HG03095 (cell line): ENCODE results near the gene DHODH.
"Not testable (repeated sequence)": the region's sequence is repeated elsewhere in the genome, so short reads cannot be mapped to it uniquely, and the experiment has no call there.

Experiments used
- ATAC-seq: cut with Tn5 transposase; IDR thresholded peaks from one replicate; pipeline ENCODE4 v1.9.1; 2021; ENCODE audit warnings: moderate library complexity; ENCODE audit not compliant: unreplicated experiment

DHODH gene

DNA sequence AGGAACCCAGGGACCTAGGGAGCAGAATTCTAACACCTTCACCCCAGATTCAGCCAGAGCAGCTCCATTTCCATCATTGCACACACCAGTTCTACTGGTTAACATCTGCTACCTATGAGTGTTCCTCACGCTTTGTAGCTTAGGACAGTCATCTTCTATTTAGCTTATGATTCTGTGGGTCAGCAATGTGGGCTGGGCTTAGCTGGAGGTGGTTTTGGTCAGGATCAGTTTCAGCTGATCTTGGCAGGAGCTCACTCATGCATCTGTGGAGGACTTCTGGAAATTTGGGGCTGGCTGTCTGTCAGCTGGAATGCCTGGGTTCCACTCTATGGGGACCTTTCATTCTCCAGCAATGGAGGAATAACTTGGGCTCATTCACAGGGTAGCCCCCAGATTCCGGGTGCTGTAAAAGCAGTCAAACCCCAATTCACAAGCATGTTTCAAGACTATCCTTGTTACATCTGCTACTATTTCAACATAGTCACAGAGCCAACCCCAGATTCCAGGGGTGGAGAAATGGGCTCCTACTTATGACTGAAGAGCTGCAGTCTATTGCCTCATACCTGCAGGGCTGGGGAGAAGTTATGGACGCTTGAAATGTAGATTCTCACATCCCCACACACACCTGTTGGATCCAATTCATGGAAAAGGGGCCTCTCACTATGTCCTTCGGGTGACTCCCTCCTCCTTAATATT lies 42.4 kb downstream of the DHODH start:
- ATAC-seq, result no peak

- no peak for ATAC-seq
These were observed 43.3 kb downstream of the DHODH start for GRCh38 chr16:72051818-72052217.

- ATAC-seq, result not testable (repeated sequence)
These were observed 45.8 kb downstream of the DHODH start, which contains the start of gene HP for GRCh38 chr16:72054254-72054847. HP (plus strand) TSS chr16:72054505; CDS start chr16:72054653, 148 bp downstream.

- no peak for ATAC-seq
These were observed 47.4 kb downstream of the DHODH start for GRCh38 chr16:72055911-72056310.

DNA sequence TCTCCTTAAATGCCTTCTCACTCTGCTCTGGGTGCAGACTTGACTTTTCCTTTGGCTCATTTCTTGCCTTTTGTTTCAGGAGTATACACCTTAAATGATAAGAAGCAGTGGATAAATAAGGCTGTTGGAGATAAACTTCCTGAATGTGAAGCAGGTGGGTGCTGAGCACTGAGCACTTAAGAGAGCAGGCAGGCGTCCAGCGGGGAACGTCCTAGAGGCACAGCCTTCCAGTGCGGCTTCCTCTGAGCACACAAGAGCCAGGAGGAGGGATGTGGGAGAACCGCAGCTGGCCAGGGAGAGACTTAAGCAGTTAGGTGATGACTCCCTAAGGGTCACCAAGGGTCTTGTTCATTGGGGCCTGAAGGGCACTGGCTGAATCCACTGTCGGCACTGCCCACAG lies 48.8 kb downstream of the DHODH start:
- not testable (repeated sequence) for ATAC-seq

DNA sequence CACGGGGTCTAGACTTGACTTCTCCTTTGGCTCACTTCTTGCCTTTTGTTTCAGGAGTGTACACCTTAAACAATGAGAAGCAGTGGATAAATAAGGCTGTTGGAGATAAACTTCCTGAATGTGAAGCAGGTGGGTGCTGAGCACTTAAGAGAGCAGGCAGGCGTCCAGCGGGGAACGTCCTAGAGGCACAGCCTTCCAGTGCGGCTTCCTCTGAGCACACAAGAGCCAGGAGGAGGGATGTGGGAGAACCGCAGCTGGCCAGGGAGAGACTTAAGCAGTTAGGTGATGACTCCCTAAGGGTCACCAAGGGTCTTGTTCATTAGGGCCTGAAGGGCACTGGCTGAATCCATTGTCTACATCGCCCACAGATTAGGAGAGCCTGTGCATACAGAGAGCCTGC lies 50.5 kb downstream of the DHODH start:
- ATAC-seq, result not testable (repeated sequence)

- ATAC-seq, result no peak
These were observed 51.9 kb downstream of the DHODH start for GRCh38 chr16:72060405-72060804.

DNA sequence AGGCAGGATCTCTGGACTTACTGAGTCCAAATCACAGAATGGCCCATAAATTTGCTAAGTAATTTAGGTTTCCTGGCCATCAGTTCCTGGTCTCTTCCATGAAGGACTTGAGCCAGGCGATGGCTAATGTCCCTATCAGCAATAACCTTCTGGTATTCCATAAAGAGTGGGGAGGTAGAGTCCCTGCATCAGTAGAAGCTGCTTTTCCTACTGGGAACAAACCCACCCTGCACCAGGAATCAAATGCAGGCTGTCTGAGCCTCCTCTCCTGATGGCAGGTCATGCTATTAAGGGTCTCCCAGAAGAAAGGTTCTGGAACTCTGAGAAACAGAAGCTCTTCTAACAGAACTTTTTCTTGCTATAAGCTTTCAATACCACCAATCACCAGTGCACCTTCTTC lies 53.0 kb downstream of the DHODH start:
- ATAC-seq, result no peak

DNA sequence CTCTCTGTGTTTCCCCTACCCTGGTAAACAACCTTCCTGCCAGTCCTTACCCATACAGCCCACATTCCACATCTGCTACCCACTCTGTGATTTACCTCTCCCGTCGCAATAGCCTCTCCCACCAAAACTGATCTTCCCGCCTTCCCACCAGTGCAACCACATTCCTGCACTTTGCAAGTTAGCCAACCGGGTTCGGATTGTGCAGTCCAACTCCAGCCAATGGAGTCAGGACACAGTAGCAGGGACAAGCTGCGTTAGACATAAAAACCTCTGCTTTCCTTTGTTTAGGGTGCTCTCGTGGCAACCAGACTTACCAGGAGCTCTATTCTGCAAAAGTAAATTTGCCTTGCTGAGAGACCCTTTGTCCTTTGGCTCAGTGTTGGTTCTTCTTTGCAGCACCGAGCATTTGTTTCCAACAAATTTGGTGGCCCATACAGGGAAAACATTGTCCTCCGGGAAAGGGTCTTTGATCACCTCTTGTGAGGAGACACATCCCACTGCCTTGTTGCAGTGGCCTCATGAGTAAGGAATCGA lies 55.9 kb downstream of the DHODH start:
- ATAC-seq, result no peak

- ATAC-seq, result peak; percentile 50
These were observed 58.2 kb downstream of the DHODH start for GRCh38 chr16:72066747-72067146.

- no peak for ATAC-seq
These were observed 60.4 kb downstream of the DHODH start for GRCh38 chr16:72068930-72069329.

DNA sequence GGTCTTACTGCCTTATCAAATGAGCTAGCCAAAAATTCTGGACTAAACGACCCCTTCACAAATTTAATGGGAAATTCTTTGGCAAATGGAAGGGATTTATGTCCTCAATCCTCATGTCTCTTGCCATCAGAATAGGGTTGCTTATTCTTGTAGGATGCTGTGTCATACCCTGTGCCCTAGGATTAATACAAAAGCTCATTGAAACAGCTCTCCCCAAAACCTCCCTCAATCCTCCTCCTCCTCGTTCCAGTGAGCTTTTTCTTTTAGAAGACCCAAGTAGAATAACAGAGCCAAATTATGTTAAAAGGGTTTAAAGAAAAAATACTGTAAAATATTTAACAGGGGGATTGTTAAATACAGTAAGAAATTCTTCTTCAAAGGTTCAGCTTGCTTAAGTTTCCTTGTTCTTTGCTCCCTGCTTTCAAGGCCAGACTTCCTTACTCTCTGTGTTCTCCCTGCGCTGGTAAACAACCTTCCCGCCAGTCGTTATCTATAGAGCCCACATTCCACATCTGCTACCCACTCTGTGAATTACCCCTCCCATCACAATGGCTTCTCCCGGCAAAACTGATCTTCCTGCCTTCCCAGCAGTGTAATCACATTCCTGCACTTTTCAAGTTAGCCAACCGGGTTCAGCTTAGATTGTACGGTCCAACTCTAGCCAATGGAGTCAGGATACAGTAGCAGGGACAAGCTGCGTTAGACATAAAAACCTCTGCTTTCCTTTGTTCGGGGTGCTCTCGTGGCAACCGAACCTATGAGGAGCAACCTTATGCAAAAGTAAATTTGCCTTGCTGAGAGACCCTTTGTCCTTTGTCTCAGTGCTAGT lies 64.2 kb downstream of the DHODH start:
- no peak for ATAC-seq

DNA sequence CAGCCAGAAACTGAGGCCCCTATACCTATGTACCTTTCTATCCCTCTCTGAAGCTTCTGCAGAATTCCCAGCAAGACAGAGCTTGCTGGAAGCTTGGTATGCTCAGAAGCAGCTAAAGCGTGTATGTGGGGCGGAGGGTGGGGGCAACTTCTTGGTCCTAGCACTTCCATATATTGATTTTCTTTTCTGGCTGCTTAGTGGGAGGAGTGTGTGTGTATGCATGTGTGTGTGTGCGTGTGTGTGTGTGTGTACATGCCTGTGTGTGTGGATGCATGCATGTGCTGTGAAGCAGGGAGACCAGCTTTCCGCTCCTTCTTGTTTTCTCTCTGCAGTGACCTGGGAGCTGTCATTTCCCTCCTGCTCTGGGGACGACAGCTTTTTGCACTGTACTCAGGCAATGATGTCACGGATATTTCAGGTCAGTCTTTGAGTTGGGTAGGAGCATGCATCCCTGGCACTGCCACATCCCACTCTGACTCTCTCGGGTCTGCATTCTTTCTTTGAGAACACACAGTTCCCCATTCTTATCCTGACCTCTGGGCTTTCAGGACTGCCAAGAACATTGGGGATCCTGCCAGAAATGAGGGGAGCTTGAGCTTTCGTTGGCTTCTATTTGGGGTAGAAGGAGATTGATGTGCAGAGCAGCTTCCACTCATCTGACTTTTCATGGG lies 65.2 kb downstream of the DHODH start:
- ATAC-seq, result no peak

GRCh38 chr16:72075067-72075466 lies 66.5 kb downstream of the DHODH start:
- not testable (repeated sequence) for ATAC-seq
